NCI-H187 (cell line): Measurements from ENCODE around the gene MB.

Experiments used
- DNase-seq, 2 experiments: peaks; one replicate each; lab custom pipeline; 2025; lab: John Stamatoyannopoulos, UW

Gene MB

DNA sequence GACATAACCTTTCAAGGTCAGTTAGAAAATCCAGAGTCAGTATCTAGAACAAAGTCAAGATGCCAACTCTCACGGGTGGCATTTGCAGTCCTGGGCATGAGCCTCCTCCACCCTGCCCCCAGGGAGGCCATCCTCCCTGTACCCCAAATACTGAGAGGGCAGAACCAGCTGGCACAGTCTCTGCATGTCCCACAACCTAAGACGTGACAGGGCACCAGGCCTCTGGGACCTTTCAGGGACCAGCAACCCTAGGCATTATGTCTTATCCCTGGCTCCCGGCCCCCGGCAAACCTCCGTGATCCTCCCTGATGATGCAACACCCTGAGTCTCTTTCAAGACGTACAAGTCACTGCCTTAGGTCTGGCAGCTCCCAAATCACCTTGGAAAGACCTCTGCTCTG is 2.0 kb downstream of the MB start:
- no peak for DNase-seq

DNA sequence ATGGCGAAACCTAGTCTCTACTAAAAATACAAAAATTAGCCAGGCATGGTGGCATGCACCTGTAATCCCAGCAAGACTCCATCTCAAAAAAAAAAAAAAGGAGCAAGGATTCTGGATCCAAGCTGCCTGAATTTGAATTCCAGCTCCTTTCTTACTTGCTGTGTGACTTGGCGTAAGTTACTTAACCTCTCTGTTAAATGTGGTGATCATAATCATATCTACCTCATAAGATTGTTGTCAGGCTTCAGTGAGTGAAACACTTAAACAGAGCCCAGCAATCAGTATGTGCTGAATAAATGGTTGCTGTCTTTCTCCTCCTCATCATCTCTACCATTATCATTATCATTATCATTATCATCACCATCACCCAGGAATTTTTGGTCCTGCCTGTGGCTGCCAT is 2.7 kb downstream of the MB start:
- DNase-seq, result no peak

DNA sequence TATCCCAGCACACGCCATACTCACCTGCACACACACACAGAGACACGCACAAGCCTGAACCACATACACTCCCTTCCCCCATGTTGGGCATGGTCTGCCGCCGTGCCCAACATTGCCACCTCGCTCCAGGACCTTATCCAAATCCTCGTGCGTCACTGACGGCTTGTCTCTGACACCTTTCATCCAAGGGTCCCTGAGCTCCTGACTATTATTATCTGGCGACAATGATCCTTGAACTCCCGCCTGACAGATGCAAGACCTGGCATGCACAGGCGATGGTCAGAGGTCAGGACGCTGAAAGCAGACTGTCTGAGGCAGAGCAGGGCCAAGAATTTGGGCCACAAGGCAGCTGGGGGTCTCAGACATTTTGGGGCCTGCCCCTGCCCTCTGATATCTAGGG is 4.2 kb downstream of the MB start:
- DNase-seq, result no peak

GRCh38 chr22:35611891-35612576 is 5.1 kb downstream of the MB start:
- DNase-seq, result no peak

DNA sequence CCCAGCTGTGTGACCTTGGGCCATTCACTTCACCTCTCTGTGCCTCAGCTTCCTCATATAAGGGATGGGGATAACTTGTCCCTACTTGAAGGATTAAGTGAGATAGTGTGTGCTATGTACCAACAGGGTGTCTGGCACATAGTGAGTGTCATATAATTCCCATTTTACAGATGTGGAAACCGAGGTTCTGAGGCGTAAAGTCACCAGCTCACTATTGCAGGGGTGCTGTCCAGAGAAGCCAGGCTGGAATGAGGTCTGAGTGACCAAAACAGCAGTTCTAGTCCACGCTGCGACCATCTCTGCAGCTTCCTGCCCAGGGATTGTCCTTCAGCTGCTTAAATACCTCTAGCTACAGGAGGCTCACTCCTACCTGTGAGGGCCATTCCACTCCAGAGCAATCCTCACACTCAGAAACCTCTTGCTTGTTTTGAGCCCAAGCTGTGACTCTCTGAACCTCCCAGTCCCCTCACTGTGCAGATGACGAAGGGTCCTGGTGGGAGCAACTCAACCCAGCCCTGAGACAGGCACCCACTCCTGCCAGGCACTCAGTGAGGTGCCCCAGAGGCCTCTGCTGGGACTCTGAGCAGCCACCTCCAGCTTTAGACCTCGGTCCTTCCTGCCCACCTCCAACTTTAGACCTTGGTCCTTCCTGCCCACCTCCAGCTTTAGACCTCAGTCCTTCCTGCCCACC is 5.8 kb downstream of the MB start:
- DNase-seq, result no peak

DNA sequence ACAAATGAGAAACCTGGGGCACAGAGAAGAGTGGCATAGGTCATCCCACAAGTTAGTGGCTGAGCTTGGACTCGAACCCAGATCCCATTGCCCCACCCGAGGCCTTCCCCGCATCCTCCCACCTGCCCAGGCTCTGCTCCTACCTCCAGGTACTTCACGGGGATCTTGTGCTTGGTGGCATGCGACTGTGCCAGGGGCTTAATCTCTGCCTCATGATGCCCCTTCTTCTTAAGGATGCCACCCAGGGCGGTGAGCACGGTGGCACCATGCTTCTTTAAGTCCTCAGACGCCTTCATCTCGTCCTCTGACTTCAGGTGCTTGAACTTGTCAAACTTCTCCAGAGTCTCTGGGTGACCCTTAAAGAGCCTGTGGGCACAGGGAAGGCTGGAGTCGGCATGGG is 6.4 kb downstream of the MB start:
- DNase-seq, result no peak

DNA sequence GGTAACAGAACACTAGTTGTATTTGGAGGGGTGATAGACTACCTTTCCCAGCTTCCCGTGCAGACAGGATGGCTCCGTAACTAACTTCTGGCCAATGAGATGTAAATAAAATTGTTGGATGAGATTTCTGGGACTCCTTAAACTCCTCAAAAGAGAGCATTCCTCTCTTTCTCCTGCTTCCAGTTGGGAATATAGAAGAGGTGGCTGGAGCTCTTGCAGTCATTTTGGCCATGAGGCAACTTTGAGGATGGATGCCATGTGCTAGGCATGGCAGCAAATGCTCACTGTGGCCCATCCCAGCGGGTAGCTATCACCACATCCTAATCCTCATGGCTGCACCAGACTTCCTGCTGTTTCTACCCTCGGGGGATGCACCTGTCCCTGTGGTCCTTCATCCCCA is 7.4 kb downstream of the MB start:
- DNase-seq, result no peak

GRCh38 chr22:35609261-35609660 is 7.9 kb downstream of the MB start:
- no peak for DNase-seq

DNA sequence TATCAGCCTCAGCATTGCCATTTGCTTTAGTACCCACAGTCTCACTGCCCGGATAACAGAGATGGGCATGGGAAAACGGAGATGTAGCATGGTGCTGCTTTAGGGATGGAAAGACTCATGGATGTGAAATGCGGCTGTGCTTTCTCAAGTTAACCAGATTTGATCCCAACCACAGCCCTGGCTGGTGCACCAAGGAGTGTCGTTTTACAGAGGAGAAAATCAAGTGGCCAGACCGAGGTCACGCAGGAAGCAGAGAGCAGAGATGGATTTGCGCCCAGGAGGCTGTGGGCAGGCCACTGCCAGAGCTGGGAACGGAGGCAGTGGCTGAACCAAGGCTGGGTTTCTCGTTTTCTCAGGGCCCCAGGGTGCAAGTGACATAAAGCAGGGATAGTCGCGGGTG is 9.0 kb downstream of the MB start:
- no peak for DNase-seq

- no peak for DNase-seq
These were observed 10.2 kb downstream of the MB start for GRCh38 chr22:35606916-35607315.

DNA sequence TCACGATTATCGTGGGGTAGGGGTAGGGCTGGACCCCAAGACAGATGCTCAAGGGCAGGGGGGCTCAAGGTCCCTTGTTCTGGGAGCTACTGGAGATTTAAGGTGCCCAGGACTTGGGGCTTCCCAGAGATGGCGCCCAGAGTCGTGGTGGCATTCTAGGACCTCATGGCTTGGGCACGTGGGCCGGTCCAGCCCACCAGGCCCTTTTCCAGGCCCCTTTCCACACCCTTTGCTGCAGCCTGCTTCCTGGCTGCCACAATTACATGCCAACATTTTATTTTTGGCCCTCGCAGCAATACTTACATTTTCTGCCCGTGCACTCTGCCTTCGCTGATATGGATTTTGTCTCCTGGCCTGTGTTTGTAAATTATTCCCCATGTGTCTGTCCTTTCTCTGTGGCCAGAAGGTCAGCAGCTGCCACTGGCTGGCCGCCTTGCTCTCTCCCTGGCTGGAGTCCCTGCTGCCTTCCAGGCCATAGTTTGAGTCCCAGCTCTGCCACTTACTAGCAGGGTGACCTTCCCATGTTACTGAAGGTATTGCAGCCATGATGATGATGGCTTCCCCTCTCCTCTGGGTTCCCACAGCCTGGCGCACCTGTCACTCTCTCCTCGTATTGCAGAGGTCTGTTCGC is 11.2 kb downstream of the MB start:
- DNase-seq, result no peak

DNA sequence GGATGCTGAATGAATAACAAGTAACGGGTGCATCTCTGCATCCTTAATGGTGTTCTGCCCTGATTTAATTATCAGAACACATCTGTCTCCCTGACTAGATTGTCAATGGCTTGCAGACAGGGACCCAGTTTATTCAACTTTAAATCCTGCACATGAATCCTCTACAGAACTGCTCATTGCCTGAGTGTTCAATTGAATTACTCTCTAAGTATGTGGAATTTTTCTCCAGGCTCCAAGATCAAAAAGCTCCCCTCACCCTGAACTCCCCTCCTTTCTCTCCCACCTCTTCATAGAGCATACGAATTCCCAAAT is 11.8 kb downstream of the MB start:
- DNase-seq, result no peak

GRCh38 chr22:35604621-35605368 is 12.3 kb downstream of the MB start:
- DNase-seq, result no peak

DNA sequence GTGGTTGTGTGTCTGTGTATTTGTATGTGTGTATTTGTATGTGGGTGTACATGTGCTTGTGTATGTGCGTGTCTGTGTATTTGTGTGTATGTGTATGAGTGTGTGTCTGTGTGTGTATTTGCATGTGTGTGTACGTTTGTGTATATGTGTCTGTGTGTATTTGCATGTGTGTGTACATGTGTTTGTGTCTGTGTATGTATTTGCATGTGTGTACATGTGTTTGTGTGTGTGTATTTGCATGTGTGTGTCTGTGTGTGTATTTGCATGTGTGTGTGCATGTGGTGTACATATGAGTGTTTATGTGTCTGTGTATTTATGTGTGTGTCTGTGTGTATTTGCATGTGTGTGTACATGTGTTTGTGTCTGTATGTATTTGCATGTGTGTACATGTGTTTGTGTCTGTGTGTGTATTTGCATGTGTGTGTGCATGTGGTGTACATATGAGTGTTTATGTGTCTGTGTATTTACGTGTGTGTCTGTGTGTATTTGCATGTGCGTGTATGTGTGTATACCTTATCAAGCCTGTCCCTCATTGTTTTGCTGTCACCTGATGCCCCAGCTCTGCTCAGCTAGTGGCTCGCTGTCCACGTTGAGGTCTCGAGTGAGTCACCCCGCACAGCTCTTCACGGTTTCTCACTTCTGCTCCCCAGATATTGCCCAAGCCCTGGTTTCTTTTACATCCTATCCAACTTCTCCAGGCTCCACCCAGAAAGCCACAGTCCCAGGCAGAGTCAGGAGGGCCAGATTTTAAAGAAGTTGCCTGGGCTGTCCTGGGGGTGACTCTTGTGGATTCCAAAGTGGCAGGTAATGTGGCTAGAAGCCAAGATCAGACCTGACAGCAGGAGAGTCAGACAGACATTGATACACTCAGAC is 15.2 kb downstream of the MB start:
- DNase-seq, result no peak

GRCh38 chr22:35601013-35601580 is 16.0 kb downstream of the MB start:
- no peak for DNase-seq

GRCh38 chr22:35600476-35600875 is 16.7 kb downstream of the MB start:
- no peak for DNase-seq

- no peak for DNase-seq
These were observed 17.8 kb downstream of the MB start for GRCh38 chr22:35599364-35599763.

DNA sequence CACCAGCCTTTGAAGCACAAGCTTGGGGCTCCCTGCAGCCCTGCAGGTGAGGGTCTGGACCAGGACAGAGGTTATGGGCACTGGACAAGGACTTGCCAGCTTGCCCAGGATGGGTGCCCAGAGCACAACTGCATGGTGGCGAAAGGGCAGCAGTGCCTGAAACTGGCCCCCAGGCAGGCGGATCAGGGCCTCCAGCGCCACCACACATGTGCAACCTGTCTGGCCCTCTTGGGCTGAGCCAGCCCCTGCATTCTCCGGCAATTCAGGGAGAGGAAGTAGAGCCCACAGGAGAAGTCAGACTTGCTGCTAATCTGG is 18.8 kb downstream of the MB start:
- no peak for DNase-seq

DNA sequence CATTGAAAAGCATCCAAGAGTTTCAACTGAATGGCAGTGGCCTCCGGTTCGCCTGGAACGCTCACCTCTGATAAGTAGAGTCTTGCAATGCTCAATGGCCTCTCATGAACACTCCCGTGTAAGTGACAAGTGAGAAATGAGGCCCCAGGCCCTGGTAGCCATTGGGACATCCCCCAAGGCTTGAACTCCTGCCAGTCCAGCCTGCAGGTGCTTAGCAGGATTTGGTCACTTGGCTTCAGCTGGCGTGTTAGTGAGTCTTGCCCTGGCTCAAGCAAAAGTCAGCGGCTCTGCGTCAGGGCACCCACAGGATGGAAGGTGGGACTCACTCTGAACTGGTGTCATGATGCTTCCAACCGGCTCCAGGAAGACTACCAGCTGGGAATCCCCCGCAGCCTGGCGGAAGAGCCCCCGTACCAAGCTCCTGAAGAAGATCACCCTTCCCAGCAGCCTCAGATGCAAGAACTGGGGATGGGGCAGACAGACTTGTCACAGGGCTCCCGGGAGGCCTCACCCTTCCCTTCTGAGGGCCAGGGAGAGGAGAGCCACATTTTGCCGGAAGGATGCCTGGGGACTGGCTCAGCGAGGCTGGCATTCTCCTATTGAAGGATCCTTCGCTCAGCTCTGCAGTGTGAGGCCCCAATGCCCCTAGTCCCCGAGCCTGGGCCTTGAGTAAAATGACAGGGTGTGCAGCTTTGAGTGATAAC is 19.3 kb downstream of the MB start:
- DNase-seq, result no peak

- no peak for DNase-seq
These were observed 20.3 kb downstream of the MB start for GRCh38 chr22:35596821-35597220.

DNA sequence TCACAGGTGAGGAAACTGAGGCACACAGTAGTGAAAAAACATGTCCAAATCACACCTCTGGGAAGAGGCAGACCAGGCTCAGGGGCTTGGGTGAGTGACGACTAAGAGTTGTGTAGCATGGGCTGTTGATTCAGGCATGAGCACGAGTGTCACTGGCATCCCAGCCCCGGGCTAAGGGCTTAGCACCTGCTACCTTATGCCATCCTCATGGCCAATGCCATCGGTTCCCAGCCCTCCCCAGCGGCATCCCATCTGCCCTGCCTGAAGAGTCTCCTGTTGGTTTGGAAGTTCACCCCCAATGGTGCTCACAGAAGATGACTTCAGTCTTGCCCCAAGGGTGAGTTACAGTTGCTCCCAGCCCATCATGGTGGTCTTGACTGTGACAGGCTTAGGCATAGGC is 22.4 kb downstream of the MB start:
- DNase-seq, result no peak
